BE2C (cell line): ENCODE results near the gene TJP3.

Source experiments
- DNase-seq: peaks from one replicate; pipeline ENCODE4 v3.0.0-alpha.2; 2020
- H3K27me3 ChIP-seq: fragments of 250-450 bp; sonication (Bioruptor Pico); 2 replicates; pipeline ENCODE4 v1.5.1; 2020; ENCODE audit warnings: mild to moderate bottlenecking
- H3K36me3 ChIP-seq: fragments of 250-450 bp; sonication (Bioruptor Pico); 2 replicates; pipeline ENCODE4 v1.5.1; 2020; ENCODE audit warnings: mild to moderate bottlenecking
- H3K4me1 ChIP-seq: fragments of 250-450 bp; sonication (Bioruptor Pico); 2 replicates; pipeline ENCODE4 v1.5.1; 2020
- H3K4me3 ChIP-seq: 2 replicates; pipeline ENCODE4 v1.5.1; 2011; ENCODE audit warnings: low read depth, low read length
- H3K9me3 ChIP-seq: fragments of 250-450 bp; sonication (Bioruptor Pico); 2 replicates; pipeline ENCODE4 v1.5.1; 2020
- TF ChIP-seq, protein P1 (sequence below): IDR thresholded peaks from 2 replicates; pipeline ENCODE4 v1.5.1; 2012; ENCODE audit warnings: mild to moderate bottlenecking, low read depth, low read length

The TJP3 gene

DNA sequence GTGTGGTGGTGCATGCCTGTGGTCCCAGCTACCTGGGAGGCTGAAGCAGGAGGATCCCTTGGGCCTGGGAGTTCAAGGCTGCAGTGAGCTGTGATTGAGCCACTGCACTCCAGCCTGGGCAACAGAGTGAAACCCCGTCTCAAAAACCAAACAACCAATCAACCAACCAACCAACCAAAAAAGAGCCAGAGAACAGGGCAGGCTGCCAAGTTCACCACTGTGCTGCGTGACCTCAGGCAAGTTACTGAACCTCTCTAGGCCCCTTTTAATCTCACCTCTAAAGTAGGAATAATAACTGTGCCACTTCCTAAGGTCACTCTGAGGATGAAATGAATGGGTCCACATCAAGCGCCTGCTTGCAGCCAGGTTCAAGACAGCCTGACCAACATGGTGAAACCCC is 16.9 kb downstream of the TJP3 start:
- H3K4me3 ChIP-seq = no peak overlapping the region
- H3K27me3 ChIP-seq = peaks cover 25% of the 10 kb centered on the region
- no peaks in the 10 kb centered on the region for H3K9me3 ChIP-seq
- H3K36me3 ChIP-seq = no peaks in the 10 kb centered on the region
- DNase-seq = no peak
- TF ChIP-seq, protein P1, sequence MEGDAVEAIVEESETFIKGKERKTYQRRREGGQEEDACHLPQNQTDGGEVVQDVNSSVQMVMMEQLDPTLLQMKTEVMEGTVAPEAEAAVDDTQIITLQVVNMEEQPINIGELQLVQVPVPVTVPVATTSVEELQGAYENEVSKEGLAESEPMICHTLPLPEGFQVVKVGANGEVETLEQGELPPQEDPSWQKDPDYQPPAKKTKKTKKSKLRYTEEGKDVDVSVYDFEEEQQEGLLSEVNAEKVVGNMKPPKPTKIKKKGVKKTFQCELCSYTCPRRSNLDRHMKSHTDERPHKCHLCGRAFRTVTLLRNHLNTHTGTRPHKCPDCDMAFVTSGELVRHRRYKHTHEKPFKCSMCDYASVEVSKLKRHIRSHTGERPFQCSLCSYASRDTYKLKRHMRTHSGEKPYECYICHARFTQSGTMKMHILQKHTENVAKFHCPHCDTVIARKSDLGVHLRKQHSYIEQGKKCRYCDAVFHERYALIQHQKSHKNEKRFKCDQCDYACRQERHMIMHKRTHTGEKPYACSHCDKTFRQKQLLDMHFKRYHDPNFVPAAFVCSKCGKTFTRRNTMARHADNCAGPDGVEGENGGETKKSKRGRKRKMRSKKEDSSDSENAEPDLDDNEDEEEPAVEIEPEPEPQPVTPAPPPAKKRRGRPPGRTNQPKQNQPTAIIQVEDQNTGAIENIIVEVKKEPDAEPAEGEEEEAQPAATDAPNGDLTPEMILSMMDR = no peak
- H3K4me1 ChIP-seq = no peaks in the 10 kb centered on the region

DNA sequence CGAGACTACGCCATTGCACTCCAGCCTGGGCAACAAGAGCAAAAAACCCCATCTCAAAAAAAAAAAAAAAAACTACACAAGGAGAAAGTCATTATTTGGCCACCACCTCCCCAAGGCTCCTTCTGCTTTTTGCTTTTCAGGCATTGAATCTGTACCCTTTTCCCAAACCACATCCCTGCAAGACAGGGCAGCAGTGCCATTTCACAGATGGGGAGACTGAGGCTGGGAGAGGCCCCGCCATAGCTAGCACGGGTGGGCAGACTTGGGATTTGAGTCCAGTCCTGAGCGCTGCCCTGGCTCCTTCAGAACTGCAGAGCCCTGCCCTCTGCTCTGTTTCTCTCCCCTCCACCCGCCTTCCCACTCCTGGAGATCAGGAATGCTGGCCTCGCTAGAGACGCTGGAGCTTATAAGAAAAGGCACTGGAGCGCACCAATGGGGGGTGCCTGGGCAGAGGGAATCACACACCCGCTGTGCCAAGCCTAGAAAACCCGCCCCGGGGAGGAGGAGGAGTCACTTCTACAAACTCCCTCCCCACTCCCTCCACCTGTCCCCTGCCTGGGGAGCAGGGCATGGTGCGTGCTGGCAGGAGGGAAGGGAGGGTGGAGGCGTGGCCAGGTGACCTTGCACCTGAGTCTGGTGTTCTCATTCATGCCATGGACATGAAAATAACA is 17.6 kb downstream of the TJP3 start:
- TF ChIP-seq, protein P1 = no peak
- Histone ChIP-seq H3K9me3 (no peaks in the 10 kb centered on the region), H3K4me3 (no peak overlapping the region), H3K27me3 (peaks cover 25% of the 10 kb centered on the region), H3K36me3 (no peaks in the 10 kb centered on the region), H3K4me1 (no peaks in the 10 kb centered on the region)
- no peak for DNase-seq

DNA sequence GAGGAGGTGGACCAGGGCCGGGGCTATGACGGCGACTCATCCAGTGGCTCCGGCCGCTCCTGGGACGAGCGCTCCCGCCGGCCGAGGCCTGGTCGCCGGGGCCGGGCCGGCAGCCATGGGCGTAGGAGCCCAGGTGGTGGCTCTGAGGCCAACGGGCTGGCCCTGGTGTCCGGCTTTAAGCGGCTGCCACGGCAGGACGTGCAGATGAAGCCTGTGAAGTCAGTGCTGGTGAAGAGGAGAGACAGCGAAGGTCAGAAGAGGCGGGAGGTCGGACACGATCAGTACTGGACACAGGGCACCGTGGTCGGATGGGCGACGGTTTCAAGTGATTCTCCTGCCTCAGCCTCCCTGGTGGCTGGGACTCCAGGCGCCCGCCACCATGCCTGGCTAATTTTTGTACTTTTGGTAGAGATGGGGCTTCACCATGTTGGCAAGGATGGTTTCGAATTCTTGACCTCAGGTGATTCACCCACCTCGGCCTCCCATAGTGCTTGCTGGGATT is 22.3 kb downstream of the TJP3 start:
- Histone ChIP-seq H3K9me3 (no peaks in the 10 kb centered on the region), H3K4me3 (no peak overlapping the region), H3K36me3 (no peaks in the 10 kb centered on the region), H3K27me3 (peaks cover 23% of the 10 kb centered on the region), H3K4me1 (no peaks in the 10 kb centered on the region)
- TF ChIP-seq, protein P1 = no peak
- no peak for DNase-seq

DNA sequence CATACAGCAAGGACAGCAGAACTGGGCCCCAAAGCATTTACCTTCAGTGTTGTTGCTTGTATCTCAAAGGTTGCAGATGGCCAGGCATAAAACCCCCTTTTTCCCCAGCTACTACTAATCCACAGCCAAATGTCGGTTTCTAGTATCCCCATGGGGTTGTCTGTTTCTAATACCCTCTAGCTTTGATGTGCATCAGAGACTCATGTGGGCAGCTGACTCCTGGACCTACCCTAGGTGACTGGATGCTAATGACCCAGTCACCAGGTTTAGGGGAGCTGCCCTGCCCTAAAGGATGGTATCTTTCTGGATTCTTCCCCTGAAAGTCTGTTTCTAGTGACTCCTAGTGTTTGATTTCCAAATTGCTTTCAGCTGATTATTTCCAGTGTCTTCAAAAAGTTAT is 23.9 kb downstream of the TJP3 start:
- Histone ChIP-seq H3K4me3 (no peak overlapping the region), H3K9me3 (no peaks in the 10 kb centered on the region; the same call in 1 of the 2 replicates), H3K4me1 (no peaks in the 10 kb centered on the region), H3K27me3 (peaks cover 34% of the 10 kb centered on the region), H3K36me3 (no peaks in the 10 kb centered on the region)
- TF ChIP-seq, protein P1 = no peak
- DNase-seq = no peak

DNA sequence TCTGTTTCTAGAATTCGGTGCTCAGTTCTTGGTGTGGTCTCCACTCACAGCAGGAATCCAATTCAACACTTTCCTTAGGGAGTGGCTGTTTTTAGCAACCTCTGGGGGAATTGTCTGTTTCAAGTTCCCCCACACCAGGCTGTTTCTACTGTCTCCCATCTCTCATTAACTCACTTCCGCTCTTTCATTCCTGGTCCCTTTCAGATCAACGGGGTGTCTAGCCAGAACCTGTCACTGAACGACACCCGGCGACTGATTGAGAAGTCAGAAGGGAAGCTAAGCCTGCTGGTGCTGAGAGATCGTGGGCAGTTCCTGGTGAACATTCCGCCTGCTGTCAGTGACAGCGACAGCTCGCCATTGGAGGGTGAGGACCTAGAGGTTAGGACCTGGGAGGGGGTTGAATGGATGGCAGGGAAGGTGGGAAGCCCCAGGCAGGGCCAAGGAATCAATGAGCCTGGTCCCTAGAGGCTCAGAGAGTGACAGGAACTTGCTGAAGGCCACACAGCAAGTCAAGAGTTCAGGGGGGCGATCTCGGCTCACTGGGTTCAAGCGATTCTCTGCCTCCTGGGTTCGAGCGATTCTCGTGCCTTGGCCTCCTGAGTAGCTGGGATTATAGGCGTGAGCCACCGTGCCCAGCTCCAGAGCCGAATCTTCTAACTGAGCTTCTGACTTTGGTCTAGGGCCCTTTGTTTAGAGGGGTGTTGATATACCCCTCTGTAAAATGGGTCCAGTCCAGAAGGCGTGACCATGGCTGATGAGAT is 25.5 kb downstream of the TJP3 start:
- TF ChIP-seq, protein P1 = no peak
- Histone ChIP-seq H3K4me1 (no peaks in the 10 kb centered on the region), H3K27me3 (peaks cover 34% of the 10 kb centered on the region), H3K36me3 (no peaks in the 10 kb centered on the region), H3K4me3 (no peak overlapping the region), H3K9me3 (no peaks in the 10 kb centered on the region; the same call in 1 of the 2 replicates)
- DNase-seq = no peak

DNA sequence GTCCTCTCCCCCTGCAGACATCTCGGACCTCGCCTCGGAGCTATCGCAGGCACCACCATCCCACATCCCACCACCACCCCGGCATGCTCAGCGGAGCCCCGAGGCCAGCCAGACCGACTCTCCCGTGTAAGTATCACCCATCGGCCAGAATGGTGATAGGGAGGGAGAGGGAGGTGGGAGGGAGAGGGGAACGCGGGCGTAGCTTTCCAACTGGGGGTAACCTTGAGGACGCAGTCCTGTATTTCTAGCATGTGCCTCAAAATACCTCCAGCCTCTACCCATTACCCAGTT is 26.1 kb downstream of the TJP3 start:
- Histone ChIP-seq H3K4me3 (no peak overlapping the region), H3K36me3 (no peaks in the 10 kb centered on the region), H3K4me1 (no peaks in the 10 kb centered on the region), H3K27me3 (peaks cover 34% of the 10 kb centered on the region), H3K9me3 (no peaks in the 10 kb centered on the region; the same call in 1 of the 2 replicates)
- TF ChIP-seq, protein P1 = no peak
- no peak for DNase-seq
